ENCODE data around the gene ADTRP. TPM values are rescaled to one million over a fixed set of nuclear protein-coding genes. Genes with fewer than 3 reads are reported as not detected.
"Not testable (repeated sequence)": the region's sequence is repeated elsewhere in the genome, so short reads cannot be mapped to it uniquely, and the experiment has no call there.

The ADTRP gene
- total RNA-seq, 4 donors from 2014 or later, result 119 to 199 (median 181) TPM

- Histone ChIP-seq H3K9me3 (peaks cover 0 to 3% of the 10 kb centered on the region in 2 donors), H3K36me3 (no peaks in the 10 kb centered on the region), H3K4me1 (no peaks in the 10 kb centered on the region), H3K27me3 (no peaks in the 10 kb centered on the region), H3K4me3 (no peak overlapping the region), H3K27ac (no peak overlapping the region)
- DNase-seq, result no peak
- intact Hi-C loops (cut with DNase I; ENCODE audit: low total_unique reads), result no loop called here
- TF ChIP-seq POLR2AphosphoS5 (IDR thresholded peaks at IDR 0.05) (no peak), CTCF (IDR thresholded peaks at IDR 0.05) (no peak), POLR2A (IDR thresholded peaks at IDR 0.05) (no peak), EP300 (IDR thresholded peaks at IDR 0.05; ENCODE audit: low read depth) (no peak)
- 73 to 87% methylated on average over 2 to 3 of the region's 3 CpGs for WGBS, 2 donors (ENCODE audit: low coverage in 1 of 2)
- in situ Hi-C loops (cut with MboI; ENCODE audit: low pct_ligation_motif_present in 1 of 4, low pct_unique_long_range_greater_than_20kb in 1 of 4, low sequenced_read_pairs in 3 of 4), result no loop called here
These were observed 88.8 kb downstream of the ADTRP start for GRCh38 chr6:11689847-11690246.

- H3K4me3 ChIP-seq; H3K4me1 ChIP-seq; in situ Hi-C loops (cut with MboI; ENCODE audit: low pct_ligation_motif_present in 1 of 4, low pct_unique_long_range_greater_than_20kb in 1 of 4, low sequenced_read_pairs in 3 of 4); H3K27me3 ChIP-seq; H3K36me3 ChIP-seq; intact Hi-C loops (cut with DNase I; ENCODE audit: low total_unique reads); H3K27ac ChIP-seq; H3K9me3 ChIP-seq; DNase-seq: not testable (repeated sequence)
- WGBS, 2 donors (ENCODE audit: low coverage in 1 of 2), result 100% methylated on average over 1 of the region's 1 CpG
These were observed 89.2 kb downstream of the ADTRP start for GRCh38 chr6:11689400-11689799.

GRCh38 chr6:11688425-11688709 is 90.2 kb downstream of the ADTRP start:
- intact Hi-C loops (cut with DNase I; ENCODE audit: low total_unique reads) (no loop called here), in situ Hi-C loops (cut with MboI; ENCODE audit: low pct_ligation_motif_present in 1 of 4, low pct_unique_long_range_greater_than_20kb in 1 of 4, low sequenced_read_pairs in 3 of 4) (no loop called here)
- TF ChIP-seq CTCF (IDR thresholded peaks at IDR 0.05) (no peak), POLR2A (IDR thresholded peaks at IDR 0.05) (no peak), POLR2AphosphoS5 (IDR thresholded peaks at IDR 0.05) (no peak), EP300 (IDR thresholded peaks at IDR 0.05; ENCODE audit: low read depth) (no peak)
- no peaks in the 10 kb centered on the region for H3K27me3 ChIP-seq
- peaks cover 0 to 3% of the 10 kb centered on the region in 2 donors for H3K9me3 ChIP-seq
- DNase-seq, result no peak
- 64 to 74% methylated on average over 1 of the region's 1 CpG for WGBS, 2 donors (ENCODE audit: low coverage in 1 of 2)
- no peak overlapping the region for H3K4me3 ChIP-seq
- peaks cover 0 to 2% (median 0%) of the 10 kb centered on the region in 4 donors for H3K4me1 ChIP-seq
- no peak overlapping the region for H3K27ac ChIP-seq
- no peaks in the 10 kb centered on the region for H3K36me3 ChIP-seq

- DNase-seq, result no peak
These were observed 93.0 kb downstream of the ADTRP start for GRCh38 chr6:11685481-11686093.

More at GRCh38 chr6:11685481-11686093, 93.0 kb downstream of the ADTRP start:
- intact Hi-C loops (cut with DNase I; ENCODE audit: low total_unique reads) (no loop called here), in situ Hi-C loops (cut with MboI; ENCODE audit: low pct_ligation_motif_present in 1 of 4, low pct_unique_long_range_greater_than_20kb in 1 of 4, low sequenced_read_pairs in 3 of 4) (no loop called here)
- no peak overlapping the region for H3K4me3 ChIP-seq
- H3K9me3 ChIP-seq, result peaks cover 0 to 3% of the 10 kb centered on the region in 2 donors
- H3K36me3 ChIP-seq, result no peaks in the 10 kb centered on the region
- no peak overlapping the region for H3K27ac ChIP-seq
- 60 to 63% methylated on average over 1 to 3 of the region's 3 CpGs for WGBS, 2 donors (ENCODE audit: low coverage in 1 of 2)
- peaks cover 0 to 4% (median 0%) of the 10 kb centered on the region in 4 donors for H3K4me1 ChIP-seq
- TF ChIP-seq POLR2A (IDR thresholded peaks at IDR 0.05), result no peak
- TF ChIP-seq EP300 (IDR thresholded peaks at IDR 0.05; ENCODE audit: low read depth), result no peak
- TF ChIP-seq CTCF (IDR thresholded peaks at IDR 0.05), result no peak
- TF ChIP-seq POLR2AphosphoS5 (IDR thresholded peaks at IDR 0.05), result no peak
- no peaks in the 10 kb centered on the region for H3K27me3 ChIP-seq
